HG02840 (cell line): Measurements from ENCODE around the gene GNB3.

Experiments used
- ATAC-seq: cut with Tn5 transposase; IDR thresholded peaks from one replicate; pipeline ENCODE4 v1.9.1; 2021; ENCODE audit warnings: mild to moderate bottlenecking, moderate library complexity, moderate number of reproducible peaks; ENCODE audit not compliant: unreplicated experiment, low FRiP score

GNB3 gene

DNA sequence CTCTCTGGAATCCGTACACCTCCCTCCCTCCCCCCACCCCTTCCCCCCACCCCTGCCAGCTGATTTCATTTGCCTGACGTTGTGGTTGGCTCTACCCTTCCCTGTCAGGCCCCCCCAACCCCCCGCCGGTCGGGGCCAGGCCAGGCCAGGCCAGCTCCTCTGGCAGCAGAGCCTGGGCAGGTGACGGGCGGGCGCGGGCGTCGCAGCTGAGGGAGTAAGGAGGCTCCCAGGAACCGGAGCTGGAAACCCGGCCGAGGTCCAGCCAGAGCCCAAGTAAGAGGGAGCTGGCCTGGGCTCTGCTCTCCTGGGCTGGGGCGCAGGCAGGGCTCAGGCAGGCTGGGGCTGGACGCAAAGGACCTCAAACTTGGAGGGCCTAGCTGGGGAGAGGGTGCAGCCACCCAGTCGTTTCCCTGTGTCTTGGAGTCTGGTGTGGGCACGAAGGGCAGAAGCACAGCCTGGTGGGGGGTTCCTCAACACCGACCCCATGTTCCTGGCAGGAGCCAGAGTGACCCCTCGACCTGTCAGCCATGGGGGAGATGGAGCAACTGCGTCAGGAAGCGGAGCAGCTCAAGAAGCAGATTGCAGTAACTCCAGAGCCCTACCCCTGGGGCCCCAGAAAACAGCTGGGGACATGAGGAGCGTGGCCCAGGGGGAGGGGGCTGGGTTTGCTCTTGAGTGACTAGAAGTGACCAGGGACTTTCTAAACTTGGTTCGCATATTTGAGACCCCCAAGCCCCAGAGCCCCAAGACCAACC, at the start of gene GNB3:
TSS of gene GNB3 (plus strand) at position 165 of the 755 bp plus-strand sequence. CDS start at position 528, 363 bp downstream.
- ATAC-seq: no peak

DNA sequence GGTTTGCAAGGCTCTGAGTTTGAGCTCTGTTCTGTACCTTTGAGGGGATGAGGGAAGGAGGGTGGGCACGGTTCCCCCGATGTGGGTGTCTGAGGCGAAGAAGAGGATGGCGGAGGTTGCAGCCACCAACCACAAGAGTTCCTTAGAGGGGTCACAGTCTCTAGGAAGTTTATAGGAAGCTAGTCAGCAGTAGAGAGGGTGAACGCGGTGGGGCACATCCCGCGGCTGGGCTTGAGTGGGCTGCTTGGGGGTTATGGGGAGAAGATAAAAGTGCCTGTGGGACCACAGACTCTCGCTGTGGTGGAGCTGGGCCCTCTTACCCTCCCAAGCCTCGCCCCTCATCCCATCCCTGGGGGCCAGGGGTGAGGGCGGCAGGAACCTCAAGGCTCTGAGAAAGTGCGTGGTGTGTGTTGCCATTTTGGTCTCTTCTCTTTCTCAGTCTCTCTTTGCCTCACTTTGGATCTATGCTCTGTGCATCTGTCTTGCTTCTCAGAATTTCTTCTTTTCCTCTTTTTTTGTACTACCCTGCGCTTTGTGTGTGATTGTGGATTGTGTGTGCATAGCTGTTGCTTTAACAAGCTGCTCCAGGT, 48.7 kb upstream of the GNB3 start:
- no peak for ATAC-seq

DNA sequence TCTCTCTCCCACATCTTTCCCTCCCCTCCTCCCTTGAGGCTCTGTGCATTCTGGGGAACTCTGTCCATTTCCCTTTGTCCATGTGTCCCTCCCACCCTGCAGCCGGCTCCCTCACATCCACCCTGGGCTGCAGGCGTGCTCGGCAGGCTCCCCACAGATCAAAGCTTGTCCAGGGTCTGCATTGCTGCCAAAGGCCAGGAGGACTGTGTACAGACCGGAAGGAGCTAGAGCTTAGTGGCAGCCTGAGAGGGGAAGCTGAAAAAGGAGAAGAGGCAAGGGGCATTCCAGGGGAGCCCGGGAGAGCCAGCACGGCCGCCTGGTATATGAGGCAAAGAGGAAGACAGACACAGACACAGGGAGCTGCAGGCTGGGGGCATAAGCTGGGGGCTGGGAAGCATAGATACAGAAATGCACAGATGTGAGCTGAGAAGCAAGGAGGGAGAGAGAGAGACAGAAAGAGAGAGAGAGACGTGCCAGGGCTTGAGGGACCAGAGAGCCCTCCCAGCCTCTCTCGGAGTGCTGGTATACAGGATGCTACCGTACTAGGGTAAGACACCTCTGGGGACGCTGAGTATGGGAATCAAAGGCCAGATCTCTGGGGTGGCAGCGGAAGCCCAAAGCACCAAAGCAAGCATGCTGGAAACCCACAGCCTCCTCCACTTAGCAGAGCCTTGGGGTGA, 48.1 kb upstream of the GNB3 start:
- ATAC-seq: no peak

DNA sequence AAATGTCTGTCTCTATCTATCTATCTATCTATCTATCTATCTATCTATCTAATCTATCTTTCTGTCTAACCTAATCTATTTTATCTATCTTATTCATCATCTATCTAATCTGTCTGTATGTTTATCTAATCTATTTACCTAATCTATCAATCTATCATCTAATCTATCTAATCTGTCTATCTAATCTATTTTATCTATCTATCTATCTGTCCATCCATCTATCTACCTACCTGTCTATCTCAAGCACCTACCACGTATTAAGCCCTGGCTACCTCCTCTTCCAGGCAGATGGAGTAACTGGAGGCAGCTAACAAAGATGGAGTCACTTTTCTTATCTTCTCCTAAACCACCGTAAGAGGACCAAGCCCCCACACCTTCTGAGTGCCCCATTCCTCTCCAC, 45.6 kb upstream of the GNB3 start:
- no peak for ATAC-seq

DNA sequence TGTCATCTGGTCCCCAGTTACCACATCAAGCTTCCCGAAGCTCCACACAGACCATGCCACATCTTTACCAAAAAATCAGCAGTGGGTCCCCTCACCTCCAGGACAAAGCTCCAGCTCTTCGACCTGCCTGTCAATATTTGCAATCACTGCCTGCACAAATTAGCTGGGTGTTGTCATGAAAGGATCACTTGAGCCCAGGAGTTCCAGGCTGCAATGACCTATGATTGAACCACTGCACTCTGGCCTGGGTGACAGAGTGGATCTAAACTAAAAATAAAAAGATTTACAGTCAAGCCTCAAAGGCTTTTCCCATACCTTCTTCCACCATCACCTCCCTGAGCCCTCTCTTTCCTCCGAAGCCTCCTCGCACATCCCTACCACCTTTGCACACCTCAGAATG, 44.1 kb upstream of the GNB3 start:
- ATAC-seq: no peak

DNA sequence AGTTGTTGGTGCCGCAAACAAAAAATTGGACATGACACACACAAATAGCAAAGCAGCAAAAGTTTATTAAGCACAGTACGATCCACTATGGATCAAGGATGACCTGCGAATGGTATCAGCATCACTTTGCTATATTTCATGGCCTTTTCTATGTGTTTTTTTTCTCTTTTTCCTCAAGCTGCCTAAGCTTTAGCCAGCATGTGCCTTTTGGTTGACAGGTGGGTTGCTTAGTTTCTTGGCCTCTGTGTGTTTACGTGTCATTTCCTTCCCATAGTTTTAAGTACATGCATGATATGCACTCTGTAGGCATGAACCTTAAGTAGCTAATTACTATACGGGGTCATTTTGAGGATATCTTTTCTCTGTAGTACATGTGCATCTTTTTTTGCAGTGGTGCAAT, 41.6 kb upstream of the GNB3 start:
- ATAC-seq: no peak

DNA sequence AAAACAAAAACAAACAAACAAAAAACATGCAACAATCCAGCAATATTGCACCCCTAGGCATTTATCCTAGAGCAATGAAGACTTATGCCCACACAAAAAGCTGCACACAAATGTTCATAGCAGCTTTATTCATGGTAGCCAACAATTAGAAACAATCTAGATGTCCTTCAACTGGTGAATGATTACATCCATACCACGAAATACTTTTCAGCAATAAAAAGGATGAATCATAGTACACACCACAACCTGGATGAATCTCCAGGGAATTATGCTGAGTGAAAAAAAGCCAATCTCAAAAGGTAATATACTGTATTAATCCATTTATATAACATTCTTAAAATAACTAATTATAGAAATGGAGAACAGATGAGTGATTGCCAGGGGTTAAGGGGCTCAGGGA, 33.6 kb upstream of the GNB3 start:
- no peak for ATAC-seq

DNA sequence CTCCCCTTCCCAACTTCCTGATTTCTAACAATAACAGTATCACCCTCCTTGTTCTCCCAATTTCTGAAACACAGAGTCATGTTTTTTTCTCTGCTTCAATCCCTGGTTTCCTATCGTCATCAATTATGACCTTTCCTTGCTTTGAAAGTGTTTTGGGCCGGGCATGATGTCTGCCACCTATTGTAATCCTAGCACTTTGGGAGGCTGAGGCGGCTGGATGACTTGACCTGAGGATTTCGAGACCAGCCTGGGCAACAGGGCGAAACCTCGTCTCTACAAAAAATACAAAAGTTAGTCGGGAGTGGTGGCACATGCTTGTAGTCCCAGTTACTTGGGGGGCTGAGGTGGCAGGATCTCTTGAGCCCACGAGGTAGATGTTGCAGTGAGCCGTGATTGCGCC, 31.7 kb upstream of the GNB3 start:
- no peak for ATAC-seq

DNA sequence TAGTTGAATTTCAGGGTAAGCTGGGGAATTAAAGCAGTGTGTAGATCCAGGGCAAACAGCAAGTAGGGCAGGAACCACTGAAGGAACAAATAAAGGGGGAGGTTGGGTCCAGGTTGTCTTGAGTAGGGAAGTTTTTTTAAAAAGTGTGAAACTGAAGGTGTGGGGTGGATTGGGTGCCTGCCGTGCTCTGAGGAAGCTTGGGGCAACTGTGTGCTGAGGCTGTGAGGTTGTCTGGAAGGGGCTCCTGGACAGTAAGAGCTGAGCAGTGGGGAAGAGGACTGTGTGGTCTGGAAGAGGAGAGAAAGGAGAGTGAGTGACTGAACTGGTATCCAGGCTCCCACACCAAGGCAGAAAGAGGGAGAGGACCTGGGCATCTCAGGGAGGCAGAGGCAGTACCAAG, 30.0 kb upstream of the GNB3 start:
- no peak for ATAC-seq

DNA sequence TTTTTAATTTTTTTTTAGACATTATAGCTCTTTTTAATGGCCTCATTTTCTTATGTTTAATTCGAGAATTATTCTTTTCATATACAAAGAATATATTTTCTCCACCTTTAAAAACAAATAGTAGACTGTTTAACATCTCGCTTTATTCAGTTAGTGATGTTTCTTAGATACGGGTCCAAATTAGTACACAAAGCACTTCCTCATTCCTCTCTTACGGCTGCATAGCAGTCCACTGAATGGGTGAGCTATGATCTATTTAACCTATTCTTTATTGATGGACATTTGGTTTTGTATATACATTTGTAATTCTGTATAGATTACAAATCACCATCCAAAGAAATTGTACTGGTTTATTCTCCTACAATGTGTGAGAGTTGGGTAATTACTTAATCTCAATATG, 27.4 kb upstream of the GNB3 start:
- ATAC-seq: no peak

DNA sequence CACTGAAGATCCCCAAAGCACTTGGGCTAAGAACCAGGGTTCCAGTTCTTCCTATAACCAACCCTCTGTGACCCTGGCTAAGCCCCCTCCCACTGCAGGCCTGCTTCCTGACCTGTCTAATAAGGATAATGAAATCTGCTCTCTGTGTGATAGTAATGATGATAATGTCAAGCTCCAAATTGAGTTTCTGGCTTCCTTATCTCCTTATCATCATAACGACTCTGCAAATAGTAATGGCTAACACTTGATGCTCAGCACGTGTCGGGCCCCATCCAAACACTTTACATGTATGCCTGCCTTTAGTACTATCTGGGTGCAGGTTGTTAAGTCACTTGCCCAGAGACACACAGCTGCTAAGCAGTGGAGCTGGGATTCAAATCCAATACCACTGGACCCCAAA, 24.1 kb upstream of the GNB3 start:
- ATAC-seq: no peak

DNA sequence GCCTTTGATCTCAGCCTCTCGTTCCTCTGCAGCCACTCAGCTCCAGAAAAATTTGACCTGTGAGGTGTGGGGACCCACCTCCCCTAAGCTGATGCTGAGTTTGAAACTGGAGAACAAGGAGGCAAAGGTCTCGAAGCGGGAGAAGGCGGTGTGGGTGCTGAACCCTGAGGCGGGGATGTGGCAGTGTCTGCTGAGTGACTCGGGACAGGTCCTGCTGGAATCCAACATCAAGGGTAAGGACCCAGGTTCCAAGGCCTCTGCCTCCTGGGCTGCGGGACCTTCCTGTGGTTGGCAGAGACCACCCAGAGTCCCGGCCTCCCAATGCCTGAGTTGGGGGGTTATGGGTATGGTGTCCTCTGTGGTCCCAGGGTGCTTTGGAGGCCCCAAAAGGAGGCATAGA, 23.6 kb upstream of the GNB3 start:
- no peak for ATAC-seq

DNA sequence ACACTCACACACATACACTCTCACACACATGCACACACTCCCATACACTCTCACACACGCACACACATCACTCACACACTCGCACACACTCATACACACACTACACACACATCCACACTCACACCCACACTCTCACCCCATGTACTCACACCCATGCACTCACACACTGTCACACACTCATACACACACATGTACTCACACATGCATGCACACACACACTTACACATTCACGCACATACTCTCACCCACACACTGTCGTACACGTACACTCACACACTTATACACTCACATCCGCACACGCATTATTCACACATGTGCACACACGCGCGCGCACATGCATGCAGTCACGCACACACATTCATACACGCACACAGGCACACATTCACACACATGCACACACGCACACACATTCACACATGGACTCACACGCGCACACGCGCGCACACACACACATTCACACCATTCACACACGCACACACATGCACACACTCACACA, 23.0 kb upstream of the GNB3 start:
- ATAC-seq: no peak

DNA sequence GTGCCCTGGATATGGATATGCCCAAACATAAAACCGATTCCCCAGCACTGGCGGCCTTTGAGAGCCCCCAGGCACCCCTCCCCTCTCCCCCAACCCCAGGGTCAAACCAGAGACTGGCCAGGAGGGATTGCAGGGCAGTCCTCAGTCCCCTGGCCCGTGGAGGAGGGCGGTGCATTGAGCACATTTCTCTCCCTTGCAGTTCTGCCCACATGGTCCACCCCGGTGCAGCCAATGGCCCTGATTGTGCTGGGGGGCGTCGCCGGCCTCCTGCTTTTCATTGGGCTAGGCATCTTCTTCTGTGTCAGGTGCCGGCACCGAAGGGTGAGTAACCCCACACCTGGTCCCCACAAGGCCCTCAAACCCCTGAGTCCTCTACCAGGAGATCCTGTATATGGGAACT, 22.5 kb upstream of the GNB3 start:
- ATAC-seq: no peak

DNA sequence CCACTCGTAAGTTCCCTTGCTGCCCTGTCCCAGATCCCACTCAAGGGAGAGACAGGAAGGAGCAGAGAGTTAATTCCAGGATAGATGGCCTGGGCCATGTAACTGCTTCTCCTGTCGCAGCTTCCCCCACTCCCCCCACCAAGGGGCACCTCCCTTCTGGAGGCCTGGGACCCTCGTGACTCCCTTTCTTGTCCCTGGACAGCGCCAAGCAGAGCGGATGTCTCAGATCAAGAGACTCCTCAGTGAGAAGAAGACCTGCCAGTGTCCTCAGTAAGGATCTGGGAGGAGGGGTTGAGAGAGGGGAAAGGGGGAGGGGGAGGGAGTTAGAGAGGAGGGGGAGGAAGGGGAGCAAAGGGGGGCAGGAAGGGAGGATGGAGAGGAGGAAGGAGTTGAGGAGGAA, 22.1 kb upstream of the GNB3 start:
- no peak for ATAC-seq

DNA sequence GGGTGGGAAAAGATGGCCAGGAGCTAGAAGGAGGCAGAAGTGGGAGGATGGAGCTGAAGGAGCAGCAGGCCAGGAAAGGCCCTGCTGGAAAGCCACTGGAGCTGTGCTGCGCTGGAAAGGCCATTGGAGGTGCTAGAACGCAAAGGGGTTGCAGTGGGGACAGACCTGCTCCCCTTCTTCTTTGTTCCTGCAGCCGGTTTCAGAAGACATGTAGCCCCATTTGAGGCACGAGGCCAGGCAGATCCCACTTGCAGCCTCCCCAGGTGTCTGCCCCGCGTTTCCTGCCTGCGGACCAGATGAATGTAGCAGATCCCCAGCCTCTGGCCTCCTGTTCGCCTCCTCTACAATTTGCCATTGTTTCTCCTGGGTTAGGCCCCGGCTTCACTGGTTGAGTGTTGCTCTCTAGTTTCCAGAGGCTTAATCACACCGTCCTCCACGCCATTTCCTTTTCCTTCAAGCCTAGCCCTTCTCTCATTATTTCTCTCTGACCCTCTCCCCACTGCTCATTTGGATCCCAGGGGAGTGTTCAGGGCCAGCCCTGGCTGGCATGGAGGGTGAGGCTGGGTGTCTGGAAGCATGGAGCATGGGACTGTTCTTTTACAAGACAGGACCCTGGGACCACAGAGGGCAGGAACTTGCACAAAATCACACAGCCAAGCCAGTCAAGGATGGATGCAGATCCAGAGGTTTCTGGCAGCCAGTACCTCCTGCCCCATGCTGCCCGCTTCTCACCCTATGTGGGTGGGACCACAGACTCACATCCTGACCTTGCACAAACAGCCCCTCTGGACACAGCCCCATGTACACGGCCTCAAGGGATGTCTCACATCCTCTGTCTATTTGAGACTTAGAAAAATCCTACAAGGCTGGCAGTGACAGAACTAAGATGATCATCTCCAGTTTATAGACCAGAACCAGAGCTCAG, 21.4 kb upstream of the GNB3 start:
- no peak for ATAC-seq

DNA sequence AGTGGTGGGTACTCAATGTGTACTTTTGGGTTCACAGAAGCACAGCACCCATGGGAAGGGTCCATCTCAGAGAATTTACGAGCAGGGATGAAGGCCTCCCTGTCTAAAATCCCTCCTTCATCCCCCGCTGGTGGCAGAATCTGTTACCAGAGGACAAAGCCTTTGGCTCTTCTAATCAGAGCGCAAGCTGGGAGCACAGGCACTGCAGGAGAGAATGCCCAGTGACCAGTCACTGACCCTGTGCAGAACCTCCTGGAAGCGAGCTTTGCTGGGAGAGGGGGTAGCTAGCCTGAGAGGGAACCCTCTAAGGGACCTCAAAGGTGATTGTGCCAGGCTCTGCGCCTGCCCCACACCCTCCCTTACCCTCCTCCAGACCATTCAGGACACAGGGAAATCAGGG, 20.6 kb upstream of the GNB3 start:
- ATAC-seq: no peak

DNA sequence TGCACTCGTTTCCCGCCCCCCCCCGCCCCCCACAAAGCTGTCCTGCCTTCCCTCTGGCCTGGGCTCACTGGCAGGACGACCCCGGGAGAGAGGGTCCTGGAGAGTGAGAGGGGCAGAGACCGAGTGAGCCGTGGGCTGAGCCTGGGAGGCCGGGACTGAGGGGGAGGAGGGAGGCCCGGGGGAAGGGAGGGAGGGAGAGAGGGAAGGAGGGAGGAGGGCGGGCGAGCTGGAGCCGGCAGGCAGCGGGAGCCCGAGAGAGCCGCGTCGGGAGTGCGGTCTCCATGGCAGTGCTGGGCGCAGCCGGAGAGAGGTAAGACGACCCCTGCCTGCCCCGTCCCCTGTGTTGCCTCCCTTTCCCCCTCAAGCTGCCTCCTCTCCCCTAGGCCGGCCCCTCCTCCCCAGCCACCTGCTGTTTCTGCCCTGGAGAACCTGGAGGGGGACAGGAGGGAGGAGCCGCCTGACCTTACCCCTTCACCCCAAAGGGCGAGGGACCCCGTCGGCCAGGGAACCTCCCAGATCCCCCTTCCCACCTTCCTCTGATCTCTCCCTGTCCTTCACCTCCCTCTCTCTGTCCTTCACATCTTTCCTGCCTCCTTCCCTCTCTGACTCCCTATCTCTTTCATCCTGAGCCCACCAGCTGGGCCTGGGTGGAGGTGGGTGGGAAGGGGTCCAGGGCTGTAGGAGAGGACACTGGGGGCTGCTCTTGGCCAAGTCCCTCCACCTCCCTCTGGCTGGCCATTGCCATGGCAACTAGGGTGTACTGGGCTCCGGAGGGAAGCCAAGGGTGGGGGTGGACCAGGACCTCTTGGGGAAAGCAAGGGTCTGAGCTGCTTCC, 18.9 kb upstream of the GNB3 start, which contains the start of gene GPR162:
TSS of gene GPR162 (plus strand) at position 231 of the 835 bp plus-strand sequence. CDS start 2,078 bp downstream, outside the sequence.
- no peak for ATAC-seq

DNA sequence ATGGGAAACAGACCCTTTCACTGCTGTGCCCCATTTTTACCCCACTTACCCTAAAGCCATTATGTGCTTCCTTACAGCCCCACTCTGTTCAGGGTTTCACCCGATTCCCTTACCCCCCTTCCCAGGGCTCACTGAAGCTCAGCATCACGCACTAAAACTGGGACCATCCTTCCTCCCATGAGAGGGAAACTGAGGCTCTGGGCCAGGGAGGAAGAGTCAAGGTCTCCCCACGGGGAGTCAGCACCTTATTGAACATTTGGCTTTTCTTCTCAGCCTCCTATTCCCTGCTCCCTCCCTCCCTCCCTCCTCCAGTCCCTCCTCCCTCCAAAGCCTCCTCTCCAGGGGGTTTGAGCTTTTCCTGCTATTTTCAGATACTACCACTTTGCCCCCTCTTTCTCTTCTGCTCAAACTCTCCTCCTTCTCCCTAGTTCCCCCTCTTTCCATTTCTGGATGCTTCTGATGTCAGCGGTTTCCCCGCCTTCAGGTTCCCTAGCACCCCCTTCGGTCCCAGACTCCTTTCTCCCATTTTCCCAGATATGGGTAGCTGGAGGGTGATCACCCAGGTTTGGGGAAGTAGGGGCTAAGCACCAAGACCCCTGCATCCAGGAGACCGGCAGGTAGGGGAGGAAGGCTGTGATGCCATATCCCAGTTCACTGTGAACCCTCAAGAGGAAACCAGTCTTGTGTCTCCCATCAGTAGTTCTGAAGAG, 18.1 kb upstream of the GNB3 start:
- ATAC-seq: no peak
